Loucy (cell line): Measurements from ENCODE around the gene HSD17B12.

Experiments used
- EZH2phosphoT487 ChIP-seq: fragments of 200-600 bp; IDR thresholded peaks from 2 replicates; pipeline ENCODE4 v1.6.1; 2018; ENCODE audit warnings: antibody characterized with exemption, mild to moderate bottlenecking, moderate library complexity, borderline replicate concordance
- TF ChIP-seq, protein P1 (sequence below): fragments of 200-600 bp; sonication (generic); conservative IDR thresholded peaks from 2 replicates; pipeline ENCODE4 v1.5.1; 2014; ENCODE audit warnings: mild to moderate bottlenecking, antibody characterized with exemption, low read length

DNA sequence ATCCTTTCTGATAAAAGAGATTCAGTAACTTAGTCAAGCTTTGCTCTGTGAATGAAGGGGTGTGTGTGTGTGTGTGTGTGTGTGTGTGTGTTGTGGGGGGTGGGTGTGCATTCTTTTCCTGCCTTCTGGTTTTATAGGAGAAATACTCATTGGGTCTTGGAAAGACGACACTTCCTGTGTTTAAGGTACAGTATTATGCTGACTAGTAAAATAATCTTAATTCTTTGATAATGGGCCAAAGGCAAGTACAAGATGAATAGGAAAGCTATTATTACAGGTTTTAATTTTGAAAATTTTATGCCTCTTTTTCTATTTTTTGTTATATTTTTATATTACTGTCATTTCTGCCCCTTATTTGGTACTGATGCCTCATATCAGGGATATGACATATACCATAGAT is 26.1 kb downstream of the HSD17B12 start:
- TF ChIP-seq, protein P1, sequence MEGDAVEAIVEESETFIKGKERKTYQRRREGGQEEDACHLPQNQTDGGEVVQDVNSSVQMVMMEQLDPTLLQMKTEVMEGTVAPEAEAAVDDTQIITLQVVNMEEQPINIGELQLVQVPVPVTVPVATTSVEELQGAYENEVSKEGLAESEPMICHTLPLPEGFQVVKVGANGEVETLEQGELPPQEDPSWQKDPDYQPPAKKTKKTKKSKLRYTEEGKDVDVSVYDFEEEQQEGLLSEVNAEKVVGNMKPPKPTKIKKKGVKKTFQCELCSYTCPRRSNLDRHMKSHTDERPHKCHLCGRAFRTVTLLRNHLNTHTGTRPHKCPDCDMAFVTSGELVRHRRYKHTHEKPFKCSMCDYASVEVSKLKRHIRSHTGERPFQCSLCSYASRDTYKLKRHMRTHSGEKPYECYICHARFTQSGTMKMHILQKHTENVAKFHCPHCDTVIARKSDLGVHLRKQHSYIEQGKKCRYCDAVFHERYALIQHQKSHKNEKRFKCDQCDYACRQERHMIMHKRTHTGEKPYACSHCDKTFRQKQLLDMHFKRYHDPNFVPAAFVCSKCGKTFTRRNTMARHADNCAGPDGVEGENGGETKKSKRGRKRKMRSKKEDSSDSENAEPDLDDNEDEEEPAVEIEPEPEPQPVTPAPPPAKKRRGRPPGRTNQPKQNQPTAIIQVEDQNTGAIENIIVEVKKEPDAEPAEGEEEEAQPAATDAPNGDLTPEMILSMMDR, result no peak
- TF ChIP-seq EZH2phosphoT487, result no peak
